KMS-11 (cell line): ENCODE data around the gene SP7.

Source experiments
- H2AFZ ChIP-seq: fragments of 200-600 bp; sonication (generic); 2 replicates; pipeline ENCODE4 v1.6.1; 2016; ENCODE audit warnings: antibody characterized with exemption, mixed run types, low read depth
- H3K27ac ChIP-seq: fragments of 200-600 bp; sonication (generic); 2 replicates; pipeline ENCODE4 v1.6.1; 2016; ENCODE audit warnings: mild to moderate bottlenecking, mixed run types
- H3K27me3 ChIP-seq: fragments of 200-600 bp; sonication (generic); 2 replicates; pipeline ENCODE4 v1.6.1; 2017; ENCODE audit warnings: mild to moderate bottlenecking, low read depth, mixed run types, moderate library complexity; ENCODE audit not compliant: insufficient read depth
- H3K36me3 ChIP-seq: fragments of 200-600 bp; sonication (generic); 2 replicates; pipeline ENCODE4 v1.6.1; 2017; ENCODE audit warnings: mild to moderate bottlenecking, mixed run types; ENCODE audit not compliant: insufficient read depth
- H3K4me1 ChIP-seq: fragments of 200-600 bp; sonication (generic); 2 replicates; pipeline ENCODE4 v1.6.1; 2016; ENCODE audit warnings: mild to moderate bottlenecking, low read depth, mixed run types; ENCODE audit not compliant: poor library complexity, severe bottlenecking
- H3K4me2 ChIP-seq: fragments of 200-600 bp; sonication (generic); 2 replicates; pipeline ENCODE4 v1.7.0; 2016; ENCODE audit warnings: mild to moderate bottlenecking, mixed run types
- H3K4me3 ChIP-seq: fragments of 200-600 bp; sonication (generic); IDR thresholded peaks from 2 replicates; pipeline ENCODE4 v1.6.1; 2017; ENCODE audit warnings: low read depth, low read length, mixed read lengths; ENCODE audit not compliant: insufficient read depth
- H3K79me2 ChIP-seq: fragments of 200-600 bp; sonication (generic); 2 replicates; pipeline ENCODE4 v1.6.1; 2016; ENCODE audit warnings: low read depth, mixed run types; ENCODE audit not compliant: insufficient read depth
- H3K9ac ChIP-seq: fragments of 200-600 bp; sonication (generic); 2 replicates; pipeline ENCODE4 v1.6.1; 2016; ENCODE audit warnings: mild to moderate bottlenecking, mixed run types
- H4K20me1 ChIP-seq: fragments of 200-600 bp; sonication (generic); 2 replicates; pipeline ENCODE4 v1.6.1; 2016; ENCODE audit warnings: mild to moderate bottlenecking, mixed run types; ENCODE audit not compliant: insufficient read depth
- CTCF ChIP-seq: fragments of 200-600 bp; sonication (generic); conservative IDR thresholded peaks from 2 replicates; pipeline ENCODE4 v1.6.1; 2017; ENCODE audit warnings: low read depth, mild to moderate bottlenecking, antibody characterized with exemption, low read length, moderate library complexity, mixed read lengths

Gene SP7

GRCh38 chr12:53338916-53339315 is 2.8 kb upstream of the SP7 start:
- H3K79me2 ChIP-seq, result no peaks in the 10 kb centered on the region
- H3K4me1 ChIP-seq, result peaks cover 15% of the 10 kb centered on the region
- no peak overlapping the region for H3K27ac ChIP-seq
- no peak overlapping the region for H3K4me3 ChIP-seq
- no peaks in the 10 kb centered on the region for H4K20me1 ChIP-seq
- no peak overlapping the region for H2AFZ ChIP-seq
- no peak overlapping the region for H3K9ac ChIP-seq
- peaks cover 10% of the 10 kb centered on the region; the same call in 1 of the 2 replicates for H3K27me3 ChIP-seq
- TF ChIP-seq CTCF, result no peak
- no peak overlapping the region for H3K4me2 ChIP-seq
- no peaks in the 10 kb centered on the region for H3K36me3 ChIP-seq

- H3K27me3 ChIP-seq, result peaks cover 10% of the 10 kb centered on the region; the same call in 1 of the 2 replicates
- no peak for TF ChIP-seq CTCF
- H2AFZ ChIP-seq, result no peak overlapping the region
These were observed 1.9 kb upstream of the SP7 start for GRCh38 chr12:53338017-53338416.

GRCh38 chr12:53334822-53335221 is 1.3 kb downstream of the SP7 start:
- Histone ChIP-seq H3K36me3 (no peaks in the 10 kb centered on the region), H3K9ac (no peak overlapping the region), H3K4me1 (peaks cover 8% of the 10 kb centered on the region), H3K4me2 (no peak overlapping the region), H3K27me3 (peaks cover 10% of the 10 kb centered on the region; the same call in 1 of the 2 replicates), H3K4me3 (no peak overlapping the region), H3K79me2 (no peaks in the 10 kb centered on the region), H2AFZ (no peak overlapping the region), H3K27ac (no peak overlapping the region), H4K20me1 (no peaks in the 10 kb centered on the region)
- TF ChIP-seq CTCF, result no peak

More at GRCh38 chr12:53338017-53338416, 1.9 kb upstream of the SP7 start:
- H3K4me1 ChIP-seq, result peaks cover 8% of the 10 kb centered on the region
- H3K79me2 ChIP-seq, result no peaks in the 10 kb centered on the region
- no peak overlapping the region for H3K4me3 ChIP-seq
- H3K36me3 ChIP-seq, result no peaks in the 10 kb centered on the region
- no peak overlapping the region for H3K4me2 ChIP-seq
- H3K27ac ChIP-seq, result no peak overlapping the region
- H3K9ac ChIP-seq, result no peak overlapping the region
- H4K20me1 ChIP-seq, result no peaks in the 10 kb centered on the region

GRCh38 chr12:53333845-53334244 is 2.3 kb downstream of the SP7 start:
- H3K27ac ChIP-seq, result no peak overlapping the region
- H3K36me3 ChIP-seq, result no peaks in the 10 kb centered on the region
- no peaks in the 10 kb centered on the region for H4K20me1 ChIP-seq
- H3K27me3 ChIP-seq, result peaks cover 10% of the 10 kb centered on the region; the same call in 1 of the 2 replicates
- H3K4me2 ChIP-seq, result no peak overlapping the region
- no peaks in the 10 kb centered on the region for H3K79me2 ChIP-seq
- H3K9ac ChIP-seq, result no peak overlapping the region
- H3K4me1 ChIP-seq, result peaks cover 8% of the 10 kb centered on the region
- H3K4me3 ChIP-seq, result no peak overlapping the region
- no peak for TF ChIP-seq CTCF
- H2AFZ ChIP-seq, result no peak overlapping the region
